Heart right ventricle (tissue), 16 donors: ENCODE results near the gene CDC20. TPM values are rescaled to one million over a fixed set of nuclear protein-coding genes. Genes with fewer than 3 reads are reported as not detected.
A peak's percentile ranks its signal among the peaks of the same experiment; 100 is the strongest.

Experiments
- ATAC-seq, 8 donors: fragments of 200-7000 bp; cut with Tn5 transposase; one replicate each; pipeline ENCODE4 v1.9.1; 2020; ENCODE audit warnings: mild to moderate bottlenecking in 8 of 8, moderate library complexity in 8 of 8, moderate number of reproducible peaks in 1 of 8
- DNase-seq, 2 donors: peaks; one replicate each; pipeline ENCODE4 v3.0.0-alpha.2; 2020
- H3K27ac ChIP-seq, 10 donors: fragments of 200-600 bp; sonication (generic) in 2 of 10; one replicate each; pipeline versions ENCODE4 v1.5.0 to v1.8.0; 2020 to 2022; ENCODE audit warnings: mild to moderate bottlenecking in 3 of 10
- H3K27me3 ChIP-seq, 7 donors: fragments of 200-600 bp; one replicate each; pipeline ENCODE4 v1.8.0; 2021 to 2022; ENCODE audit warnings: mild to moderate bottlenecking in 2 of 7
- H3K36me3 ChIP-seq, 9 donors: fragments of 200-600 bp; sonication (generic) in 1 of 9; one replicate each; pipeline versions ENCODE4 v1.5.0 to v1.8.0; 2020 to 2022; ENCODE audit warnings: mild to moderate bottlenecking in 2 of 9
- H3K4me1 ChIP-seq, 9 donors: fragments of 200-600 bp; sonication (generic) in 1 of 9; one replicate each; pipeline versions ENCODE4 v1.5.0 to v1.8.0; 2020 to 2022; ENCODE audit warnings: mild to moderate bottlenecking in 4 of 9
- H3K4me3 ChIP-seq, 10 donors: fragments of 200-600 bp; sonication (generic) in 2 of 10; one replicate each; pipeline versions ENCODE4 v1.5.0 to v1.8.0; 2020 to 2022; ENCODE audit warnings: mild to moderate bottlenecking in 7 of 10, moderate library complexity in 2 of 10
- H3K9me3 ChIP-seq, 11 donors: fragments of 200-600 bp in 10 of 11; sonication (generic) in 2 of 11; one replicate each; pipeline versions ENCODE4 v1.5.0 to v1.8.0; 2013 to 2022; ENCODE audit warnings: mild to moderate bottlenecking in 2 of 11, control low read depth in 1 of 11, moderate library complexity in 1 of 11
- CTCF ChIP-seq, 9 donors: fragments of 200-600 bp; sonication (generic) in 2 of 9; IDR thresholded peaks; one replicate each; pipeline versions ENCODE4 v1.5.0 to v1.8.0; 2021 to 2022; ENCODE audit warnings: antibody characterized with exemption in 9 of 9, mild to moderate bottlenecking in 5 of 9, moderate library complexity in 1 of 9
- WGBS, 2 donors: extraction: QIAGEN DNeasy Blood & Tissue Kit; methylation state at CpG; one replicate each; pipeline ENCODE4 v1.1.7; 2013; ENCODE audit warnings: inconsistent platforms in 1 of 2; 5-methylcytosine and 5-hydroxymethylcytosine counted together
- intact Hi-C, 10 donors: fragments of 100-400 bp; cut with DNase I; formaldehyde crosslinking; loops; one replicate each; pipeline versions ENCODE4 v1.11.1 to v1.14.2; 2022
- polyA plus RNA-seq, 2 donors: library from polyadenylated mRNA; stranded (reverse); fragments of 200-250 nt; gene quantifications; one replicate each; pipeline ENCODE4 v1.2.3, GENCODE V29; 2013
- total RNA-seq, 10 donors: library from RNA; stranded (reverse); fragmentation: NEBNext Ultra II Directional in 3 of 10; extraction: Animal tissue kit (Norgen Biotek cat#: 25700) in 3 of 10; gene quantifications; one replicate each; pipeline versions ENCODE4 v1.2.1 to v1.2.4, GENCODE V29; 2021 to 2023
- donor health status: Arrhythmogenic right ventricular cardiomyopathy.
- donor health status: ischemic (EF 13 %, LVEDD 7.1; RV severe dilation, severe dysfunction).
- donor health status: healthy with polysubstance abuse.
- donor health status: DM: no; HTN: yes; CAD: no.
- donor health status: DM: no; HTN: no; CAD: no.
- donor health status: ischemic (EF 25% LVEDD 6.9; RV normal size, moderate dysfunction).
- donor health status: ischemic (EF 25% LVEDD 5.7; RV mildly dilated, moderate dysfunction).
- donor health status: healthy.
- donor health status: DM: yes; HTN: yes; CAD: no.
- donor health status: Ischemic cardiomyopathy.
- donor health status: ischemic (EF 35%, LVEDD 5.7; RV mildly dilated, moderate dysfunction).
- donor health status: nonischemic (EF 11% LVEDD 7.7; RV severe dilation, severe dysfunction).
- donor health status: DM: yes; HTN: yes; CAD: no.
- donor health status: PGD.
- donor health status: ischemic (EF 29% LVEDD 5.4; RV normal size, mild dysfunction).
- donor health status: nonischemic (EF 23%, LVEDD 6.1; RV moderate dilation, normal function).

Gene CDC20
- total and polyA plus RNA-seq, 12 donors = 0.15 to 9.6 (median 1.4) TPM

DNA sequence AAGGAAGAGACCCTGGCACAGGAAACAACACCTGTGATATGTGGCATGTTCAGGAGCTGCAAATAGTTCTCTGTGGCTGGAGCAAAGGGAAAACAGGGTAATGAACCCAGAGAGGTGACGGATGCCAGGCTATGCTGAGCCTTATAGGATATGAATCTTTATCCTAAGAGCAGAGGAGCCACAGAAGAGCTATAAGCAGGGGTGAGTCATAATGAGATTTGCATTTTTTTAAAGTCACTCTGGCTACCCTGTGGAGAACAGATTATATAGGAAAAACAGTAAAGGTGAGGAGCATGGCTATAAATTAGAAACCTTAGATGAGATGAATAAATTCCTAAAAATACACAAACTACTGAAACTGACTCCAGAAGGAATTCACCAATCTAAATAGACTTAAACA, 34.0 kb upstream of the CDC20 start:
- no peak overlapping the region for H3K4me3 ChIP-seq
- intact Hi-C loops = no loop called here
- TF ChIP-seq CTCF (IDR thresholded peaks at IDR 0.05) = no peak
- peaks cover 0 to 53% (median 4%) of the 10 kb centered on the region in 9 donors for H3K36me3 ChIP-seq
- no peak for DNase-seq
- no peak overlapping the region for H3K27ac ChIP-seq
- WGBS, 2 donors = 95 to 96% methylated on average over 1 of the region's 1 CpG
- ATAC-seq = no peak
- H3K4me1 ChIP-seq = peaks cover 2 to 8% (median 5%) of the 10 kb centered on the region in 9 donors
- H3K9me3 ChIP-seq = peaks cover 0 to 43% (median 11%) of the 10 kb centered on the region in 11 donors
- no peaks in the 10 kb centered on the region for H3K27me3 ChIP-seq

DNA sequence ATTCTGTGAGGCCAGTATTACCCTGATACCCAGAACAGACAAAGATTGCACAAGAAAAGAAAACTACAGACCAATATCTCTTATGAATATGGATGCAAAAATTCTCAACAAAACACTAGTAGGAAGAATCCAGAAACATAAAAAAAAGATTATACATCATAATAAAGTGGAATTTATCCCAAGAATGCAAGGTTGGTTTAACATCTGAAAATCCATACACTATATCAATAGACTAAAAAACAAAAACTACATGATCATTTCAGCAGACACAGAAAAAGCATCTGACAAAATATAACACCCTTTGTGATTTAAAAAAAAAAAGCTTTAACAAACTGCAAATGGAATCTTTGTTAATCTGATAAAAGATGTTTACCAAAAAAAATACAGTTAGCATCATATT, 33.4 kb upstream of the CDC20 start:
- Histone ChIP-seq H3K27me3 (no peaks in the 10 kb centered on the region), H3K36me3 (peaks cover 0 to 47% (median 4%) of the 10 kb centered on the region in 9 donors), H3K9me3 (peaks cover 0 to 43% (median 11%) of the 10 kb centered on the region in 11 donors), H3K27ac (no peak overlapping the region), H3K4me3 (no peak overlapping the region), H3K4me1 (peaks cover 7 to 13% (median 11%) of the 10 kb centered on the region in 9 donors)
- ATAC-seq (no peak), DNase-seq (no peak)
- no peak for TF ChIP-seq CTCF (IDR thresholded peaks at IDR 0.05)
- intact Hi-C loops = no loop called here

DNA sequence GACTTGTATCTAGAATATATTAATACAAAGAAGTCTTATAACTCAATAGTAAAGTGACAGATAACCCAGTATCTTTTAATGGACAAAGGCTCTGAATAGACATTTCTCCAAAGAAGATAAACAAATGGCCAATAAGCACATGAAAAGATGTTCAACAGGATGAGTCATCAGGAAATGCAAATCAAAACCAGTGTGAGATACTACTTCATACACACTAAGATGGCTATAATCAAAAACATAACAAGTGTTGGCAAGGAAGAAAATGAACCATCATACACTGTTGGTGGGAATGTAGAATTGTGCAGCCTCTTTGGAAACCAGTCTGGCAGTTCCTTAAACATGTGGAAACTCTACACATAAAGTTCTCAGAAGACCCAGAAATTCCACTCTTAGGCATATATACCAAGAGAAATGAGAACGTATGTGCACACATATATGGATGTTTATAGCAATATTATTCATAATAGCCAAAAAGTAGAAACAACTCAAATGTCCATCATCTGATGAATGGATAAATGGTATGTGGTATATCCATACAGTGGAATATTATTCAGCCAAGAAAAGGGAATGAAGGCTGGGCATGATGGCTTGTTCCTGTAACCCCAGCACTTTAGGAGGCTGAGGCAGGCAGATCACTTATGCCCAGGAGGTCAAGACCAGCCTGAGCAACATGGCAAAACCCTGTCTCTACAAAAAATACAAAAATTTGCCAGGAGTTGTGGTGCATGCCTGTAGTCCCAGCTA, 31.1 kb upstream of the CDC20 start:
- peaks cover 0 to 43% (median 11%) of the 10 kb centered on the region in 11 donors for H3K9me3 ChIP-seq
- peaks cover 9 to 23% (median 17%) of the 10 kb centered on the region in 9 donors for H3K4me1 ChIP-seq
- WGBS, 2 donors = 100% methylated on average over 1 of the region's 1 CpG
- no peaks in the 10 kb centered on the region for H3K27me3 ChIP-seq
- TF ChIP-seq CTCF (IDR thresholded peaks at IDR 0.05) = no peak
- no peak overlapping the region for H3K27ac ChIP-seq
- H3K4me3 ChIP-seq = no peak overlapping the region
- ATAC-seq = no peak
- no peak for DNase-seq
- peaks cover 0 to 24% (median 0%) of the 10 kb centered on the region in 9 donors for H3K36me3 ChIP-seq
- intact Hi-C loops = no loop called here

- intact Hi-C loops = no loop called here
- 34 to 42% methylated on average over 6 of the region's 6 CpGs for WGBS, 2 donors
- peaks cover 9 to 23% (median 17%) of the 10 kb centered on the region in 9 donors for H3K4me1 ChIP-seq
- TF ChIP-seq CTCF (IDR thresholded peaks at IDR 0.05) = no peak
- peak overlapping the region in 9 of 10 donors; percentile 18 to 74 (median 54) for H3K27ac ChIP-seq
- peaks cover 0 to 7% (median 0%) of the 10 kb centered on the region in 9 donors for H3K36me3 ChIP-seq
- ATAC-seq = peak; percentile 89 to 96 (median 95)
- H3K9me3 ChIP-seq = peaks cover 0 to 31% (median 11%) of the 10 kb centered on the region in 11 donors
- H3K4me3 ChIP-seq = no peak overlapping the region
- peak; percentile 55 to 83 for DNase-seq
- H3K27me3 ChIP-seq = no peaks in the 10 kb centered on the region
These were observed 28.6 kb upstream of the CDC20 start for GRCh38 chr1:43329995-43330751.
